Uterus (tissue), 2 donors: ENCODE data around the gene PROK1.

Experiments used
- CTCF ChIP-seq, 4 experiments: fragments of 200-600 bp in 2 of 4; fragments of 450-650 bp in 2 of 4; sonication (generic) in 2 of 4; IDR thresholded peaks; one replicate each; pipeline ENCODE4 v1.5.1; 2016 to 2019; ENCODE audit warnings: antibody characterized with exemption in 4 of 4, mild to moderate bottlenecking in 2 of 4, moderate library complexity in 1 of 4
- POLR2A ChIP-seq, 2 donors: fragments of 450-650 bp; IDR thresholded peaks; one replicate each; pipeline ENCODE4 v1.6.1; 2016; ENCODE audit warnings: antibody characterized with exemption in 2 of 2, mild to moderate bottlenecking in 1 of 2, moderate library complexity in 1 of 2

DNA sequence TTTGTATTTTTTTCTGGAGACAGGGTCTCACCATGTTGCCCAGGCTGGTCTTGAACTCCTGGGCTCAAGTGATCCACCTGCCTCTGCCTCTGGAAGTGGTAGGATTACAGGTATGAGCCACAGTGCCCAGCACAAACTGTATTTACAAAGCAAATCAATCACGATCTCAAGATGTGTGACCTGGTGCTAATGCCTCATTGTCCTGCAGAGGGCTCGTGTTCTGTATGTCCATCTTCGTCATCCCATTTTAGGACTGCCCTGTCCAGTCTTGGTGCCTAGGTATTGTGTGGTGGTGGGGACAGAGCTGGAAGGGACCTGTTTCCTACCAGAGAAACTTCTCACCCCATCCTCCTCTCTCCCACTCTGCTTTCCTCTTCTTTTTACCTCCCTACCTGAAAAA lies 20.2 kb downstream of the PROK1 start:
- TF ChIP-seq CTCF (IDR thresholded peaks at IDR 0.05) (no peak), POLR2A (IDR thresholded peaks at IDR 0.05) (no peak)
